Thyroid gland (tissue), 4 donors: Measurements from ENCODE around the gene TBC1D3B.
"Not testable (repeated sequence)": the region's sequence is repeated elsewhere in the genome, so short reads cannot be mapped to it uniquely, and the experiment has no call there.

ENCODE experiments used
- CTCF ChIP-seq, 6 experiments: fragments of 200-600 bp in 3 of 6; fragments of 450-650 bp in 3 of 6; sonication (generic) in 3 of 6; IDR thresholded peaks; one replicate each; pipeline ENCODE4 v1.5.1; 2016 to 2019; ENCODE audit warnings: antibody characterized with exemption in 6 of 6, mild to moderate bottlenecking in 2 of 6, inconsistent platforms in 1 of 6, moderate library complexity in 1 of 6
- POLR2A ChIP-seq, 2 donors: fragments of 450-650 bp; IDR thresholded peaks; one replicate each; pipeline ENCODE4 v1.6.1; 2017; ENCODE audit warnings: antibody characterized with exemption in 2 of 2, mild to moderate bottlenecking in 2 of 2, moderate library complexity in 1 of 2

GRCh38 chr17:36189993-36190392 lies 13.6 kb upstream of the TBC1D3B start:
- TF ChIP-seq CTCF, POLR2A (IDR thresholded peaks at IDR 0.05): not testable (repeated sequence)
